WI38 (cell line): Measurements from ENCODE around the gene PABPN1L.

Experiments
- H3K4me3 ChIP-seq: 2 replicates; pipeline ENCODE4 v1.5.1; 2011; ENCODE audit warnings: low read depth, mild to moderate bottlenecking, control low read depth, low read length
- CTCF ChIP-seq: IDR thresholded peaks from 2 replicates; pipeline ENCODE4 v1.5.1; 2012; ENCODE audit warnings: low read depth, mild to moderate bottlenecking, control low read depth, low read length

The PABPN1L gene

GRCh38 chr16:88877564-88878289 lies 11.3 kb upstream of the PABPN1L start:
- no peak overlapping the region for H3K4me3 ChIP-seq

GRCh38 chr16:88876942-88877526 lies 10.6 kb upstream of the PABPN1L start:
- TF ChIP-seq CTCF = no peak

More at GRCh38 chr16:88877564-88878289, 11.3 kb upstream of the PABPN1L start:
- TF ChIP-seq CTCF = no peak

GRCh38 chr16:88875703-88876234 lies 9.3 kb upstream of the PABPN1L start:
- TF ChIP-seq CTCF = no peak
- no peak overlapping the region for H3K4me3 ChIP-seq

More at GRCh38 chr16:88876942-88877526, 10.6 kb upstream of the PABPN1L start:
- no peak overlapping the region for H3K4me3 ChIP-seq

- no peak overlapping the region for H3K4me3 ChIP-seq
- no peak for TF ChIP-seq CTCF
These were observed 8.6 kb upstream of the PABPN1L start for GRCh38 chr16:88874938-88875599.

- no peak for TF ChIP-seq CTCF
- no peak overlapping the region for H3K4me3 ChIP-seq
These were observed 6.3 kb upstream of the PABPN1L start for GRCh38 chr16:88872650-88873331.

GRCh38 chr16:88871730-88872416 lies 5.4 kb upstream of the PABPN1L start:
- no peak overlapping the region for H3K4me3 ChIP-seq
- no peak for TF ChIP-seq CTCF
